Measurements from ENCODE around the gene YKT6. TPM values are rescaled to one million over a fixed set of nuclear protein-coding genes. Genes with fewer than 3 reads are reported as not detected.

The YKT6 gene
- total and polyA plus RNA-seq, 2 donors (not counting 1 experiment from before 2014, with no cell fraction given), result 36.5 to 62.3 TPM

DNA sequence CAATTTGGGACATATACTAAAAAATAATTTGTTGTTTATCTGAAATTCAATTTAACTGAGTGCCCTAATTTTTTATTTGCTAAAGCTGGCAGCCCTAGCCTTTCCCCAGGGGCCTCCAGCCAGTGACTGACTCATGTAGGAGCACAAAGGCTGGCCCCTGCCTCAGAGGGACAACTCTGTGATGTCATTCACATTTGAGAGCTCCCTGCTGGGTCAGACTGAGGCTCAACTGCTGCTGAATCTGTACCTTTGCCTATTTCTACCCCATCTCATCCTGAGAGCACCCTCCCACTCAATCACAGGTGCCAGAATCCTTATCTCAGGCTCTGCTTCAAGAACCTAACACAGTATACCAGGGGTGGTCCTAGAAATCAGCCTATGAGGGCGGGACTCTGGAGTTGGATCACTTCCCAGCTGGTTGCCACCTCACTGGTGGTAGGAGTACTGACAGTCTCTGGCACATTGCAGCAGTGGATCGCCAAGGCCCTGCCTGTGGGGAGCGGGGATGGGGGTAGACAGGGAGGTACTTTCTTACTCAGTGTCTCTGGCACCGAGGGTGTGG lies 23.1 kb upstream of the YKT6 start:
- no peak for TF ChIP-seq EZH2 (IDR thresholded peaks at IDR 0.05; ENCODE audit: borderline replicate concordance, insufficient read depth, low read depth, low read length, poor library complexity, severe bottlenecking)
- TF ChIP-seq, protein P1, sequence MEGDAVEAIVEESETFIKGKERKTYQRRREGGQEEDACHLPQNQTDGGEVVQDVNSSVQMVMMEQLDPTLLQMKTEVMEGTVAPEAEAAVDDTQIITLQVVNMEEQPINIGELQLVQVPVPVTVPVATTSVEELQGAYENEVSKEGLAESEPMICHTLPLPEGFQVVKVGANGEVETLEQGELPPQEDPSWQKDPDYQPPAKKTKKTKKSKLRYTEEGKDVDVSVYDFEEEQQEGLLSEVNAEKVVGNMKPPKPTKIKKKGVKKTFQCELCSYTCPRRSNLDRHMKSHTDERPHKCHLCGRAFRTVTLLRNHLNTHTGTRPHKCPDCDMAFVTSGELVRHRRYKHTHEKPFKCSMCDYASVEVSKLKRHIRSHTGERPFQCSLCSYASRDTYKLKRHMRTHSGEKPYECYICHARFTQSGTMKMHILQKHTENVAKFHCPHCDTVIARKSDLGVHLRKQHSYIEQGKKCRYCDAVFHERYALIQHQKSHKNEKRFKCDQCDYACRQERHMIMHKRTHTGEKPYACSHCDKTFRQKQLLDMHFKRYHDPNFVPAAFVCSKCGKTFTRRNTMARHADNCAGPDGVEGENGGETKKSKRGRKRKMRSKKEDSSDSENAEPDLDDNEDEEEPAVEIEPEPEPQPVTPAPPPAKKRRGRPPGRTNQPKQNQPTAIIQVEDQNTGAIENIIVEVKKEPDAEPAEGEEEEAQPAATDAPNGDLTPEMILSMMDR (IDR thresholded peaks at IDR 0.05), result no peak
- Histone ChIP-seq H3K4me2 (replicated peaks; ENCODE audit: low read depth, low read length, poor library complexity, severe bottlenecking) (no peak overlapping the region), H3K9ac (ENCODE audit: low read length) (no peak overlapping the region), H3K27me3 (replicated peaks in 1 of 4; ENCODE audit: control extremely low read depth in 1 of 4, control insufficient read depth in 3 of 4, insufficient read depth in 4 of 4, low read length in 3 of 4) (peaks cover 0 to 23% (median 1%) of the 10 kb centered on the region in 4 experiments), H4K20me1 (ENCODE audit: control insufficient read depth, insufficient read depth, low read length, poor library complexity, severe bottlenecking) (no peaks in the 10 kb centered on the region), H3K4me3 (ENCODE audit: control extremely low read depth in 1 of 5, extremely low read depth in 1 of 5, insufficient read depth in 1 of 5, low read depth in 2 of 5, low read length in 4 of 5) (no peak overlapping the region), H3K36me3 (replicated peaks in 1 of 2; ENCODE audit: control extremely low read depth in 1 of 2, control insufficient read depth in 1 of 2, extremely low read depth in 1 of 2, insufficient read depth in 2 of 2, low read length in 1 of 2) (no peaks in the 10 kb centered on the region), H3K9me3 (ENCODE audit: control extremely low read depth in 1 of 3, control insufficient read depth in 2 of 3, insufficient read depth in 1 of 3, low read length in 2 of 3) (peaks cover 0 to 2% (median 0%) of the 10 kb centered on the region in 3 donors), H3K79me2 (ENCODE audit: control insufficient read depth, insufficient read depth, low read length) (no peaks in the 10 kb centered on the region), H3K4me1 (ENCODE audit: control insufficient read depth in 2 of 2, insufficient read depth in 2 of 2, low read length in 2 of 2) (no peaks in the 10 kb centered on the region), H3K27ac (ENCODE audit: low read length in 2 of 2) (no peak overlapping the region), H2AFZ (ENCODE audit: insufficient read depth, low read depth, low read length, poor library complexity, severe bottlenecking) (no peak overlapping the region)
- H3K27ac Mint-ChIP-seq, result no peak overlapping the region
- H3K4me3 Mint-ChIP-seq, result no peak overlapping the region
- H3K27me3 Mint-ChIP-seq, result peaks cover 47% of the 10 kb centered on the region
- ChIA-PET CTCF (no interaction called here), POLR2A (no interaction called here)
- peaks cover 3% of the 10 kb centered on the region for H3K4me1 Mint-ChIP-seq
- DNase-seq, result no peak
- whole genome bisulfite sequencing (ENCODE audit: insufficient coverage), result 88% methylated on average over 4 of the region's 4 CpGs
- H3K9me3 Mint-ChIP-seq (ENCODE audit: insufficient read depth), result peaks cover 2% of the 10 kb centered on the region
- no peak for ATAC-seq (ENCODE audit: low read depth)
- intact Hi-C loops (cut with micrococcal nuclease), result no loop called here

DNA sequence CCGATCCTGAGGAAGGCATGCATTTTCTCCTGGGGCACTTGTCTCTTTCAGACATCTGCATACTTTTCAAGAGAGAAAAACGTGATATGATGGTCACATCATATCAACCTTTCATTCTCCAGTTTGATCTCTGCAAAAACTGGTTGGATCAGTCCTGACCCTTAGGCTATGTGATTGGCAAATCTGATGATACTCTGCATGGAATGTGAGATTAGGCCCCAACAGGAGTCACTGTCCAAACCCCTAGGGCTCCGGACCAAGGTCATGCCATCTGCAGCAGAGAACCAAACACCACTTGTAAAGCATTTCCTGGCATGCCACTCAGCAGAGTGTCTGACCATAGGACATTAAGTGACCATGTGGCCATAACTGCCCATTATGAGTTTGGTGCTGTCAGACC lies 20.1 kb upstream of the YKT6 start:
- Histone ChIP-seq H3K4me1 (ENCODE audit: control insufficient read depth in 2 of 2, insufficient read depth in 2 of 2, low read length in 2 of 2) (no peaks in the 10 kb centered on the region), H3K27me3 (replicated peaks in 1 of 4; ENCODE audit: control extremely low read depth in 1 of 4, control insufficient read depth in 3 of 4, insufficient read depth in 4 of 4, low read length in 3 of 4) (peaks cover 0 to 21% (median 1%) of the 10 kb centered on the region in 4 experiments), H2AFZ (ENCODE audit: insufficient read depth, low read depth, low read length, poor library complexity, severe bottlenecking) (no peak overlapping the region), H4K20me1 (ENCODE audit: control insufficient read depth, insufficient read depth, low read length, poor library complexity, severe bottlenecking) (no peaks in the 10 kb centered on the region), H3K9me3 (ENCODE audit: control extremely low read depth in 1 of 3, control insufficient read depth in 2 of 3, insufficient read depth in 1 of 3, low read length in 2 of 3) (peaks cover 0 to 8% (median 0%) of the 10 kb centered on the region in 3 donors), H3K4me3 (ENCODE audit: control extremely low read depth in 1 of 5, extremely low read depth in 1 of 5, insufficient read depth in 1 of 5, low read depth in 2 of 5, low read length in 4 of 5) (no peak overlapping the region), H3K36me3 (replicated peaks in 1 of 2; ENCODE audit: control extremely low read depth in 1 of 2, control insufficient read depth in 1 of 2, extremely low read depth in 1 of 2, insufficient read depth in 2 of 2, low read length in 1 of 2) (no peaks in the 10 kb centered on the region), H3K4me2 (replicated peaks; ENCODE audit: low read depth, low read length, poor library complexity, severe bottlenecking) (no peak overlapping the region), H3K27ac (ENCODE audit: low read length in 2 of 2) (no peak overlapping the region), H3K79me2 (ENCODE audit: control insufficient read depth, insufficient read depth, low read length) (no peaks in the 10 kb centered on the region), H3K9ac (ENCODE audit: low read length) (no peak overlapping the region)
- Mint-ChIP-seq H3K9me3 (ENCODE audit: insufficient read depth) (peaks cover 2% of the 10 kb centered on the region), H3K4me3 (no peak overlapping the region), H3K27me3 (peaks cover 39% of the 10 kb centered on the region), H3K27ac (no peak overlapping the region), H3K4me1 (no peaks in the 10 kb centered on the region)
- intact Hi-C loops (cut with micrococcal nuclease), result no loop called here
- WGBS (ENCODE audit: insufficient coverage), result 100% methylated on average over 1 of the region's 3 CpGs
- ChIA-PET POLR2A (no interaction called here), CTCF (no interaction called here)
- TF ChIP-seq, protein P1 (IDR thresholded peaks at IDR 0.05), result no peak
- TF ChIP-seq EZH2 (IDR thresholded peaks at IDR 0.05; ENCODE audit: borderline replicate concordance, insufficient read depth, low read depth, low read length, poor library complexity, severe bottlenecking), result no peak
- ATAC-seq (ENCODE audit: low read depth), result no peak
- no peak for DNase-seq

All from B cell (primary cell).